K562 (cell line): Measurements from ENCODE around the gene SH2D4B. TPM values are rescaled to one million over a fixed set of nuclear protein-coding genes. Genes with fewer than 3 reads are reported as not detected.

Experiments used
- ATAC-seq: fragments of 200-7000 bp; cut with Tn5 transposase; 3 replicates; pipeline ENCODE4 v1.9.1; 2020; ENCODE audit warnings: moderate library complexity
- BruUV-seq: library from RNA; stranded (reverse); fragments of 400-500 nt; replicated peaks from 2 replicates; lab custom pipeline; 2021; lab: Mats Ljungman, UMichigan
- CTCF ChIA-PET: fragments of 300-600 bp; formaldehyde crosslinking; extraction: SDS; loops from one replicate; lab custom pipeline; 2021; ENCODE audit warnings: low intra/inter-chr PET ratio; lab: Yijun Ruan, JAX
- POLR2A ChIA-PET: fragments of 300-600, 350-650 bp; sonication (Branson Sonifier 250); formaldehyde crosslinking; extraction: SDS; loops from one replicate; lab custom pipeline; 2021; ENCODE audit warnings: antibody characterized with exemption, inconsistent platforms; lab: Yijun Ruan, JAX
- DNase-seq, 4 experiments: peaks; one replicate each; pipeline versions ENCODE4 v3.0.0 to v3.0.0-alpha.2; 2011 to 2018; ENCODE audit warnings: low spot score in 3 of 4, mixed read lengths in 3 of 4; ENCODE audit errors: extremely low read depth in 1 of 4
- FAIRE-seq: peaks from 2 replicates; lab custom pipeline; 2011; peaks lifted over from hg19 to GRCh38; lab: Jason Lieb, UNC
- H2AFZ ChIP-seq: 2 replicates; pipeline ENCODE4 v1.6.0; 2011; ENCODE audit warnings: low read depth, low read length, control low read depth, inconsistent platforms
- H3K27ac ChIP-seq: fragments of 200-600 bp; 3 replicates; pipeline ENCODE4 v1.8.0; 2011; ENCODE audit warnings: low read depth, mild to moderate bottlenecking, control low read depth, inconsistent platforms, low read length, moderate library complexity, mixed read lengths; ENCODE audit errors: extremely low read depth
- H3K27me3 ChIP-seq, 2 experiments: fragments of 300-600 bp in 1 of 2; 2 replicates in 1 of 2; 3 replicates in 1 of 2; pipeline versions ENCODE4 v1.6.0 to v1.8.0; 2011; ENCODE audit warnings: inconsistent platforms in 2 of 2, low read length in 2 of 2, mild to moderate bottlenecking in 1 of 2, mixed read lengths in 1 of 2, moderate library complexity in 1 of 2; ENCODE audit not compliant: control insufficient read depth in 2 of 2, insufficient read depth in 2 of 2
- H3K36me3 ChIP-seq: fragments of 300-600 bp; 3 replicates; pipeline ENCODE4 v1.8.0; 2011; ENCODE audit warnings: mild to moderate bottlenecking, low read length, inconsistent platforms; ENCODE audit not compliant: control insufficient read depth, insufficient read depth
- H3K4me1 ChIP-seq, 2 experiments: fragments of 200-600 bp in 1 of 2; replicated peaks in 1 of 2; 2 replicates in 1 of 2; 3 replicates in 1 of 2; pipeline versions ENCODE4 v1.5.1 to v1.8.0; 2011; ENCODE audit warnings: inconsistent platforms in 2 of 2, low read length in 2 of 2, mild to moderate bottlenecking in 1 of 2, mixed read lengths in 1 of 2, moderate library complexity in 1 of 2; ENCODE audit not compliant: control insufficient read depth in 2 of 2, insufficient read depth in 2 of 2
- H3K4me2 ChIP-seq: 2 replicates; pipeline ENCODE4 v1.6.1; 2011; ENCODE audit warnings: low read length, control low read depth, inconsistent platforms, mixed read lengths; ENCODE audit not compliant: insufficient read depth
- H3K4me3 ChIP-seq: fragments of 200-600 bp; sonication (generic), shearing (Covaris generic); 2 replicates; pipeline ENCODE4 v1.5.1; 2016; ENCODE audit warnings: control low read depth, inconsistent platforms
- H3K79me2 ChIP-seq: fragments of 200-600 bp; 3 replicates; pipeline ENCODE4 v1.8.0; 2011; ENCODE audit warnings: low read length, inconsistent platforms; ENCODE audit not compliant: control insufficient read depth, insufficient read depth
- H3K9ac ChIP-seq, 2 experiments: 2 replicates each; pipeline versions ENCODE4 v1.6.0 to v1.6.1; 2011; ENCODE audit warnings: low read depth in 2 of 2, low read length in 2 of 2, control low read depth in 1 of 2, inconsistent platforms in 1 of 2, mild to moderate bottlenecking in 1 of 2, mixed read lengths in 1 of 2; ENCODE audit not compliant: insufficient read depth in 1 of 2
- H3K9me1 ChIP-seq: one replicate; pipeline ENCODE4 v1.6.0; 2011; ENCODE audit warnings: inconsistent platforms, mild to moderate bottlenecking, low read length, moderate library complexity; ENCODE audit not compliant: control insufficient read depth, insufficient read depth
- H3K9me3 ChIP-seq: replicated peaks from 2 replicates; pipeline ENCODE4 v1.5.1; 2011; ENCODE audit warnings: low read depth, low read length, inconsistent platforms; ENCODE audit not compliant: control insufficient read depth, insufficient read depth
- H4K20me1 ChIP-seq: replicated peaks from 2 replicates; pipeline ENCODE4 v1.6.1; 2011; ENCODE audit warnings: low read length, inconsistent platforms, mixed read lengths; ENCODE audit not compliant: control insufficient read depth, insufficient read depth
- ATF7 ChIP-seq: fragments of 450-650 bp; IDR thresholded peaks from 2 replicates; pipeline ENCODE4 v1.7.1; 2014; ENCODE audit warnings: mild to moderate bottlenecking, moderate library complexity
- DACH1 ChIP-seq: fragments of 450-650 bp; IDR thresholded peaks from 2 replicates; pipeline ENCODE4 v1.6.1; 2018; ENCODE audit not compliant: partially characterized antibody
- GABPB2 ChIP-seq: fragments of 250-450 bp; sonication (Bioruptor Pico); conservative IDR thresholded peaks from 2 replicates; pipeline ENCODE4 v1.5.1; 2021; ENCODE audit warnings: mild to moderate bottlenecking
- GATAD2B ChIP-seq: fragments of 450-650 bp; IDR thresholded peaks from 2 replicates; pipeline ENCODE4 v1.6.1; 2017; ENCODE audit warnings: mild to moderate bottlenecking, borderline replicate concordance
- KLF6 ChIP-seq: fragments of 250-450 bp; sonication (Bioruptor Pico); IDR thresholded peaks from 2 replicates; pipeline ENCODE4 v1.4.0; 2020; ENCODE audit warnings: mild to moderate bottlenecking, moderate library complexity, borderline replicate concordance
- MCM2 ChIP-seq: fragments of 450-650 bp; IDR thresholded peaks from 2 replicates; pipeline ENCODE4 v1.6.1; 2017; ENCODE audit warnings: low read depth, mild to moderate bottlenecking
- RAD51 ChIP-seq: fragments of 450-650 bp; IDR thresholded peaks from 2 replicates; pipeline ENCODE4 v1.7.1; 2016; ENCODE audit warnings: low read depth, mild to moderate bottlenecking, borderline replicate concordance
- RHOXF2B ChIP-seq: fragments of 250-450 bp; sonication (Bioruptor Pico); conservative IDR thresholded peaks from 2 replicates; pipeline ENCODE4 v1.5.1; 2021
- SMAD4 ChIP-seq: fragments of 250-450 bp; sonication (Bioruptor Pico); conservative IDR thresholded peaks from 2 replicates; pipeline ENCODE4 v1.8.0; 2021; ENCODE audit warnings: inconsistent platforms, mild to moderate bottlenecking, moderate library complexity
- TGIF2 ChIP-seq: sonication (generic); formaldehyde crosslinking; IDR thresholded peaks from 2 replicates; pipeline ENCODE4 v1.8.1; 2022; ENCODE audit warnings: mild to moderate bottlenecking, missing genetic modification reagents, moderate library complexity
- ZFP1 ChIP-seq: fragments of 450-650 bp; formaldehyde crosslinking; IDR thresholded peaks from 2 replicates; pipeline ENCODE4 v1.4.0; 2020; ENCODE audit warnings: mild to moderate bottlenecking, mixed read lengths
- ZNF274 ChIP-seq: IDR thresholded peaks from 2 replicates; pipeline ENCODE4 v1.6.1; 2011; ENCODE audit warnings: low read depth, mild to moderate bottlenecking, low read length, moderate library complexity, borderline replicate concordance
- ZNF41 ChIP-seq: fragments of 250-450 bp; sonication (Bioruptor Pico); conservative IDR thresholded peaks from 2 replicates; pipeline ENCODE4 v1.4.0; 2020; ENCODE audit warnings: mild to moderate bottlenecking
- in situ Hi-C: fragments of 300-500 bp; cut with MboI; formaldehyde crosslinking; loops from 4 replicates; pipeline ENCODE4 v1.15.0; 2018; ENCODE audit warnings: inconsistent platforms, mixed read lengths
- intact Hi-C: fragments of 100-400 bp; cut with micrococcal nuclease; formaldehyde crosslinking; loops from 2 replicates; pipeline ENCODE4 v1.14.2; 2022
- polyA plus RNA-seq, 8 experiments: library from polyadenylated mRNA; depleted of rRNA in 4 of 8; stranded (reverse) in 5 of 8; unstranded in 3 of 8; fragments of >200 nt; fragmentation: Nextera tagmentation in 2 of 8; fragmentation: Illumina TruSeq in 1 of 8; extraction: Ambion mirVana in 2 of 8; extraction: Trizol in 1 of 8; gene quantifications; 2 replicates each; pipeline versions ENCODE4 v1.2.1 to v1.2.3, GENCODE V29; 2011 to 2014; ENCODE audit warnings: inconsistent platforms in 1 of 8, missing spikeins in 1 of 8
- total RNA-seq, 7 experiments: library from RNA; depleted of rRNA in 6 of 7; stranded (reverse); fragments of >200 nt in 6 of 7; fragmentation: Illumina TruSeq in 2 of 7; extraction: Trizol in 2 of 7; gene quantifications; 2 replicates each; pipeline versions ENCODE4 v1.2.1 to v1.2.3, GENCODE V29; 2011 to 2021; ENCODE audit warnings: low replicate concordance in 1 of 7
- TF ChIP-seq, protein P1 (sequence below), 2 experiments: fragments of 450-650 bp in 1 of 2; sonication (generic) in 1 of 2; formaldehyde crosslinking in 1 of 2; IDR thresholded peaks in 1 of 2; conservative IDR thresholded peaks in 1 of 2; 2 replicates each; pipeline versions ENCODE4 v1.6.1 to v1.8.1; 2016 to 2023; ENCODE audit warnings: mild to moderate bottlenecking in 2 of 2, moderate library complexity in 2 of 2, inconsistent platforms in 1 of 2, missing genetic modification reagents in 1 of 2
- TF ChIP-seq, protein P2 (sequence below): fragments of 250-450 bp; sonication (Bioruptor Pico); IDR thresholded peaks from 2 replicates; pipeline ENCODE4 v1.8.0; 2022; ENCODE audit warnings: inconsistent platforms

SH2D4B gene
- total and polyA plus RNA-seq, 9 of the 15 experiments (the other 6 are each of a cell fraction or from before 2014, with no cell fraction given), result 0.03 to 0.14 (median 0.04) TPM; not detected in 4

DNA sequence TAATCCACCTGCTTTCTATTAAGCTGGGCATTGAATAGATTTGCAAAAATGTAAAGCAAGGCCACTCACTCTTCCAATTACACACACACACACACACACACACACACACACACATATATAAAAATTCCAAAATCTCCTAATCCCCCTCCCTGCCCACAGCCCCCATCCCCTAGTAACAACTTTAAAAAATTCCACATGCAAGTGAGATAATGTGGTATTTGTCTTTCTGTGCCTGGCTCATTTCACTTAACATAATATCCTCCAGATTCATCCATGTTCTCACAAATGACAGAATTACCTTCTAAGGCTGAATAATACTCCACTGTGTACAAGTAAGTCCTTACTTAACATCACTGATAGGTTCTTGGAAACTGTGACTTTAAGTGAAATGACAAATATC lies 24.2 kb downstream of the SH2D4B start:
- in situ Hi-C loops, result no loop called here
- ChIA-PET POLR2A (interaction anchor here (0.7 kb wide), 1 partner anchor 21 kb away, joined by 4 read pairs; no protein-coding TSS in a partner anchor), CTCF (no interaction called here)
- no peak overlapping the region for H3K4me2 ChIP-seq
- intact Hi-C loops, result no loop called here
- H3K9me3 ChIP-seq, result no peaks in the 10 kb centered on the region
- H3K79me2 ChIP-seq, result no peaks in the 10 kb centered on the region
- ATAC-seq (no peak), FAIRE-seq (no peak), DNase-seq (no peak)
- TF ChIP-seq KLF6 (CRISPR knock-in tag) (no peak), GATAD2B (no peak), RAD51 (no peak), RHOXF2B (no peak), MCM2 (no peak), DACH1 (no peak), ZNF41 (CRISPR knock-in tag) (no peak), GABPB2 (CRISPR knock-in tag) (no peak), SMAD4 (CRISPR knock-in tag) (no peak), ZFP1 (no peak), ZNF274 (no peak), TGIF2 (CRISPR knock-in tag) (no peak), ATF7 (no peak)
- TF ChIP-seq, protein P1, sequence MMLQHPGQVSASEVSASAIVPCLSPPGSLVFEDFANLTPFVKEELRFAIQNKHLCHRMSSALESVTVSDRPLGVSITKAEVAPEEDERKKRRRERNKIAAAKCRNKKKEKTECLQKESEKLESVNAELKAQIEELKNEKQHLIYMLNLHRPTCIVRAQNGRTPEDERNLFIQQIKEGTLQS (IDR thresholded peaks at IDR 0.05), result no peak
- TF ChIP-seq, protein P1 (CRISPR knock-in tag; conservative IDR thresholded peaks at IDR 0.05), result no peak
- TF ChIP-seq, protein P2, sequence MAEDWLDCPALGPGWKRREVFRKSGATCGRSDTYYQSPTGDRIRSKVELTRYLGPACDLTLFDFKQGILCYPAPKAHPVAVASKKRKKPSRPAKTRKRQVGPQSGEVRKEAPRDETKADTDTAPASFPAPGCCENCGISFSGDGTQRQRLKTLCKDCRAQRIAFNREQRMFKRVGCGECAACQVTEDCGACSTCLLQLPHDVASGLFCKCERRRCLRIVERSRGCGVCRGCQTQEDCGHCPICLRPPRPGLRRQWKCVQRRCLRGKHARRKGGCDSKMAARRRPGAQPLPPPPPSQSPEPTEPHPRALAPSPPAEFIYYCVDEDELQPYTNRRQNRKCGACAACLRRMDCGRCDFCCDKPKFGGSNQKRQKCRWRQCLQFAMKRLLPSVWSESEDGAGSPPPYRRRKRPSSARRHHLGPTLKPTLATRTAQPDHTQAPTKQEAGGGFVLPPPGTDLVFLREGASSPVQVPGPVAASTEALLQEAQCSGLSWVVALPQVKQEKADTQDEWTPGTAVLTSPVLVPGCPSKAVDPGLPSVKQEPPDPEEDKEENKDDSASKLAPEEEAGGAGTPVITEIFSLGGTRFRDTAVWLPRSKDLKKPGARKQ, result no peak
- no peaks in the 10 kb centered on the region for H3K9me1 ChIP-seq
- no TSS peak for BruUV-seq
- H3K4me3 ChIP-seq, result no peak overlapping the region
- no peak overlapping the region for H2AFZ ChIP-seq
- no peaks in the 10 kb centered on the region for H4K20me1 ChIP-seq
- no peaks in the 10 kb centered on the region for H3K36me3 ChIP-seq
- no peaks in the 10 kb centered on the region for H3K4me1 ChIP-seq
- no peak overlapping the region for H3K27ac ChIP-seq
- H3K27me3 ChIP-seq, result peaks cover 7 to 13% of the 10 kb centered on the region in 2 experiments
- H3K9ac ChIP-seq, result no peak overlapping the region
